ENCODE measurements around the gene GTF2H3. TPM values are rescaled to one million over a fixed set of nuclear protein-coding genes. Genes with fewer than 3 reads are reported as not detected.
A peak's percentile ranks its signal among the peaks of the same experiment; 100 is the strongest.

GTF2H3 gene
- total and polyA plus RNA-seq, 10 of the 15 experiments (the other 5 are each of a cell fraction or from before 2014, with no cell fraction given) = 20.6 to 62.9 (median 34.7) TPM

DNA sequence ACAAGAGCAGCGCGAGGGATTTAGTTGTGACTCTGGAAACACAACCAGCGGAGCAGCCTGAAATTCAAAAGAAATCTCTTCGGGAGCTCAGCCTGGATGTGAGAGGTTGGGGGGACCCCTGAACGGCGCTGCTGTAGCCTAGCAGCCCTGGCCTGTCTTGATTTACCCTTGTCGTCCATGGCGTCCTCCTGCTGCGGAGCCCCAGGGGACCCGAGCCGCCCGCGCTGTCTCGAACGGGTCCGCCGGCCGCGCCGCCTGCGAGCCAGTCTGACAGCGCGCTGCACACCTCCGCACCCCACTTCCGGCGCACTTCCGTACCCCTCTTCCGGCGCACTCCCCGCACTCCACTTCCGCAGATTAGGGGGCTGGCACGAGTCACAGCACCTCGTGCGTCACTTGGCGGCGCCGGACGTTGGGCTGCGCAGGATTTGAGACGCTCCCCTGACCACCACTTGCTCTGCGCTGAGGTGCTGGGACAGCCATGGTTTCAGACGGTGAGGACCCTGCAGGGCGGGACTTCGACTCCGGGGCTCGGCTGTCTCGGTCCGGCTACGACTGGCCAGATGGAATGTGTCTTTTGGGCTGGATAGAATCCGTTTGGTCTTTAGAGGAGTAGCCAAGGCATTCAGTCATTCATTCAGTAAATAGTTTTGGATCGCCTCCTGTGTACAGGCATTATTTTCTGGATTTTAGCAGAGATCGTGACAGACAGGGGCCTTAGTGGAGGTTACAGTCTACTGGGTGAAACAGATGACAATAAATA lies at the start of gene GTF2H3, which contains the start of gene EIF2B1 (continued):
- TF ChIP-seq, protein P1, sequence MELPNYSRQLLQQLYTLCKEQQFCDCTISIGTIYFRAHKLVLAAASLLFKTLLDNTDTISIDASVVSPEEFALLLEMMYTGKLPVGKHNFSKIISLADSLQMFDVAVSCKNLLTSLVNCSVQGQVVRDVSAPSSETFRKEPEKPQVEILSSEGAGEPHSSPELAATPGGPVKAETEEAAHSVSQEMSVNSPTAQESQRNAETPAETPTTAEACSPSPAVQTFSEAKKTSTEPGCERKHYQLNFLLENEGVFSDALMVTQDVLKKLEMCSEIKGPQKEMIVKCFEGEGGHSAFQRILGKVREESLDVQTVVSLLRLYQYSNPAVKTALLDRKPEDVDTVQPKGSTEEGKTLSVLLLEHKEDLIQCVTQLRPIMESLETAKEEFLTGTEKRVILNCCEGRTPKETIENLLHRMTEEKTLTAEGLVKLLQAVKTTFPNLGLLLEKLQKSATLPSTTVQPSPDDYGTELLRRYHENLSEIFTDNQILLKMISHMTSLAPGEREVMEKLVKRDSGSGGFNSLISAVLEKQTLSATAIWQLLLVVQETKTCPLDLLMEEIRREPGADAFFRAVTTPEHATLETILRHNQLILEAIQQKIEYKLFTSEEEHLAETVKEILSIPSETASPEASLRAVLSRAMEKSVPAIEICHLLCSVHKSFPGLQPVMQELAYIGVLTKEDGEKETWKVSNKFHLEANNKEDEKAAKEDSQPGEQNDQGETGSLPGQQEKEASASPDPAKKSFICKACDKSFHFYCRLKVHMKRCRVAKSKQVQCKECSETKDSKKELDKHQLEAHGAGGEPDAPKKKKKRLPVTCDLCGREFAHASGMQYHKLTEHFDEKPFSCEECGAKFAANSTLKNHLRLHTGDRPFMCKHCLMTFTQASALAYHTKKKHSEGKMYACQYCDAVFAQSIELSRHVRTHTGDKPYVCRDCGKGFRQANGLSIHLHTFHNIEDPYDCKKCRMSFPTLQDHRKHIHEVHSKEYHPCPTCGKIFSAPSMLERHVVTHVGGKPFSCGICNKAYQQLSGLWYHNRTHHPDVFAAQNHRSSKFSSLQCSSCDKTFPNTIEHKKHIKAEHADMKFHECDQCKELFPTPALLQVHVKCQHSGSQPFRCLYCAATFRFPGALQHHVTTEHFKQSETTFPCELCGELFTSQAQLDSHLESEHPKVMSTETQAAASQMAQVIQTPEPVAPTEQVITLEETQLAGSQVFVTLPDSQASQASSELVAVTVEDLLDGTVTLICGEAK (IDR thresholded peaks at IDR 0.05; ENCODE audit: borderline replicate concordance) = peak; percentile 98
- TF ChIP-seq ESRRA (IDR thresholded peaks at IDR 0.05; ENCODE audit: low read length) (no peak), SP1 (IDR thresholded peaks at IDR 0.05; ENCODE audit: low read depth, low read length) (peak; percentile 52), CHD1 (IDR thresholded peaks at IDR 0.05; ENCODE audit: low read depth, low read length) (no peak), SUPT20H (IDR thresholded peaks at IDR 0.05; ENCODE audit: borderline replicate concordance, control insufficient read depth, low read depth, low read length) (no peak), JUNB (IDR thresholded peaks at IDR 0.05) (no peak), SRF (IDR thresholded peaks at IDR 0.05; ENCODE audit: low read depth in 2 of 2, low read length in 2 of 2) (peak; percentile 82 to 96), CBX3 (IDR thresholded peaks at IDR 0.05; ENCODE audit: borderline replicate concordance, low read depth) (no peak), BHLHE40 (IDR thresholded peaks at IDR 0.05; ENCODE audit: borderline replicate concordance in 1 of 2, low read depth in 2 of 2, low read length in 1 of 2) (peak; percentile 93 to 98), NFIC (IDR thresholded peaks at IDR 0.05; ENCODE audit: low read depth, low read length) (no peak), ZSCAN29 (IDR thresholded peaks at IDR 0.05) (no peak), PAX5 (IDR thresholded peaks at IDR 0.05; ENCODE audit: borderline replicate concordance, low read depth, low read length) (peak; percentile 71; the same call in 1 of the 2 replicates), KDM1A (IDR thresholded peaks at IDR 0.05; ENCODE audit: borderline replicate concordance) (no peak), KLF5 (IDR thresholded peaks at IDR 0.05; ENCODE audit: partially characterized antibody) (peak; percentile 88), NR2C2 (IDR thresholded peaks at IDR 0.05; ENCODE audit: borderline replicate concordance, control insufficient read depth, insufficient read length, low read depth) (no peak), EP300 (IDR thresholded peaks at IDR 0.05; ENCODE audit: borderline replicate concordance in 1 of 2, control insufficient read depth in 1 of 2, low read depth in 2 of 2, low read length in 2 of 2) (peak in 1 of 2 experiments; percentile 61; a peak in 1 of 4 replicates), CREB1 (IDR thresholded peaks at IDR 0.05; ENCODE audit: low read depth) (peak; percentile 100), IKZF2 (IDR thresholded peaks at IDR 0.05) (no peak)
- TF ChIP-seq, protein P2, sequence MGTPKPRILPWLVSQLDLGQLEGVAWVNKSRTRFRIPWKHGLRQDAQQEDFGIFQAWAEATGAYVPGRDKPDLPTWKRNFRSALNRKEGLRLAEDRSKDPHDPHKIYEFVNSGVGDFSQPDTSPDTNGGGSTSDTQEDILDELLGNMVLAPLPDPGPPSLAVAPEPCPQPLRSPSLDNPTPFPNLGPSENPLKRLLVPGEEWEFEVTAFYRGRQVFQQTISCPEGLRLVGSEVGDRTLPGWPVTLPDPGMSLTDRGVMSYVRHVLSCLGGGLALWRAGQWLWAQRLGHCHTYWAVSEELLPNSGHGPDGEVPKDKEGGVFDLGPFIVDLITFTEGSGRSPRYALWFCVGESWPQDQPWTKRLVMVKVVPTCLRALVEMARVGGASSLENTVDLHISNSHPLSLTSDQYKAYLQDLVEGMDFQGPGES (IDR thresholded peaks at IDR 0.05) = no peak
- TF ChIP-seq, protein P3, sequence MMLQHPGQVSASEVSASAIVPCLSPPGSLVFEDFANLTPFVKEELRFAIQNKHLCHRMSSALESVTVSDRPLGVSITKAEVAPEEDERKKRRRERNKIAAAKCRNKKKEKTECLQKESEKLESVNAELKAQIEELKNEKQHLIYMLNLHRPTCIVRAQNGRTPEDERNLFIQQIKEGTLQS (IDR thresholded peaks at IDR 0.05; ENCODE audit: borderline replicate concordance, extremely low read depth, low read depth, low read length) = peak; percentile 96
- TF ChIP-seq, protein P4, sequence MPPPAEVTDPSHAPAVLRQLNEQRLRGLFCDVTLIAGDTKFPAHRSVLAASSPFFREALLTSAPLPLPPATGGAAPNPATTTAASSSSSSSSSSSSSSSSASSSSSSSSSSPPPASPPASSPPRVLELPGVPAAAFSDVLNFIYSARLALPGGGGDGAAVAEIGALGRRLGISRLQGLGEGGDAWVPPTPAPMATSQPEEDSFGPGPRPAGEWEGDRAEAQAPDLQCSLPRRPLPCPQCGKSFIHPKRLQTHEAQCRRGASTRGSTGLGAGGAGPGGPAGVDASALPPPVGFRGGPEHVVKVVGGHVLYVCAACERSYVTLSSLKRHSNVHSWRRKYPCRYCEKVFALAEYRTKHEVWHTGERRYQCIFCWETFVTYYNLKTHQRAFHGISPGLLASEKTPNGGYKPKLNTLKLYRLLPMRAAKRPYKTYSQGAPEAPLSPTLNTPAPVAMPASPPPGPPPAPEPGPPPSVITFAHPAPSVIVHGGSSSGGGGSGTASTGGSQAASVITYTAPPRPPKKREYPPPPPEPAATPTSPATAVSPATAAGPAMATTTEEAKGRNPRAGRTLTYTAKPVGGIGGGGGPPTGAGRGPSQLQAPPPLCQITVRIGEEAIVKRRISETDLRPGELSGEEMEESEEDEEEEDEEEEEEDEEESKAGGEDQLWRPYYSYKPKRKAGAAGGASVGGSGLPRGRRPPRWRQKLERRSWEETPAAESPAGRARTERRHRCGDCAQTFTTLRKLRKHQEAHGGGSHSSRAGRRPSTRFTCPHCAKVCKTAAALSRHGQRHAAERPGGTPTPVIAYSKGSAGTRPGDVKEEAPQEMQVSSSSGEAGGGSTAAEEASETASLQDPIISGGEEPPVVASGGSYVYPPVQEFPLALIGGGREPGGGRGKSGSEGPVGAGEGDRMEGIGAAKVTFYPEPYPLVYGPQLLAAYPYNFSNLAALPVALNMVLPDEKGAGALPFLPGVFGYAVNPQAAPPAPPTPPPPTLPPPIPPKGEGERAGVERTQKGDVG (CRISPR knock-in tag; IDR thresholded peaks at IDR 0.05) = no peak
